HG03432 (cell line): ENCODE data around the gene ATP5IF1.

Experiments used
- ATAC-seq: cut with Tn5 transposase; IDR thresholded peaks from one replicate; pipeline ENCODE4 v1.9.1; 2021; ENCODE audit warnings: mild to moderate bottlenecking, moderate library complexity; ENCODE audit not compliant: unreplicated experiment

ATP5IF1 gene

DNA sequence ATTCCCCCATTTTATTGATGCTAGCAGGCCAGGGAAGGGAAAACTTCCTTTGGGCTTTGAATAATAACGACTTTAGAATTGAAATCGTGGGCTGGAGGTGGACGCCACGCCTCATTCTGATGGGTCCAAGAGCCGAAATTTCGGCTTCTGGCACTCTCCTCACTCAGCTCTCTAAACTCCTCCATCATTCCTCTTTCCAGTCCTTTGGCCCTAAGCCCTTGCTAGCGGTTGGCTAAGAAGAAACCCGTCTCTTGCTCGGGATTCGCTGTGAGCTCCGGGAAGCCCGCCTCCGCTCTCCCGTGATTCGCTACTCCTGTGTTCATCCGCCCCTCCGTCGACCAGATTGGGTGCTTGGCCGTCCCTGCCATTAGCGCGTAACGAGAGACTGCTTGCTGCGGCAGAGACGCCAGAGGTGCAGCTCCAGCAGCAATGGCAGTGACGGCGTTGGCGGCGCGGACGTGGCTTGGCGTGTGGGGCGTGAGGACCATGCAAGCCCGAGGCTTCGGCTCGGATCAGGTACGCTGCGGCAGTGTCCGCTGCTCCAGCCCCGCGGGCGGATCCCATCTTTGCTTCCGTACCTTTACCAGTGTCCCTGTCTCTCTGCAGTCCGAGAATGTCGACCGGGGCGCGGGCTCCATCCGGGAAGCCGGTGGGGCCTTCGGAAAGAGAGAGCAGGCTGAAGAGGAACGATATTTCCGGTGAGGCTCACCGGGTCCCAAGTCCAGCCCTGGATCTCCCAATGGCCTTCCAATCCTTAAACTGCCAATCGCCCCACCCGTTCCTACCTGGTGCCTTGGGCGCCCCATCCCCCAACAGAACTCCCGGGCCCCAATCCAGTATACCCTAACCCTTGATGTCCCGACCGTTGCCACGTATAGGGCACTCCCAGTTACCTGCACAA, at the start of gene ATP5IF1:
Gene ATP5IF1, plus strand, starts transcription at position 370 of the 901 bp plus-strand sequence. Its CDS starts 60 bp downstream, at position 430.
- peak; percentile 86 for ATAC-seq

DNA sequence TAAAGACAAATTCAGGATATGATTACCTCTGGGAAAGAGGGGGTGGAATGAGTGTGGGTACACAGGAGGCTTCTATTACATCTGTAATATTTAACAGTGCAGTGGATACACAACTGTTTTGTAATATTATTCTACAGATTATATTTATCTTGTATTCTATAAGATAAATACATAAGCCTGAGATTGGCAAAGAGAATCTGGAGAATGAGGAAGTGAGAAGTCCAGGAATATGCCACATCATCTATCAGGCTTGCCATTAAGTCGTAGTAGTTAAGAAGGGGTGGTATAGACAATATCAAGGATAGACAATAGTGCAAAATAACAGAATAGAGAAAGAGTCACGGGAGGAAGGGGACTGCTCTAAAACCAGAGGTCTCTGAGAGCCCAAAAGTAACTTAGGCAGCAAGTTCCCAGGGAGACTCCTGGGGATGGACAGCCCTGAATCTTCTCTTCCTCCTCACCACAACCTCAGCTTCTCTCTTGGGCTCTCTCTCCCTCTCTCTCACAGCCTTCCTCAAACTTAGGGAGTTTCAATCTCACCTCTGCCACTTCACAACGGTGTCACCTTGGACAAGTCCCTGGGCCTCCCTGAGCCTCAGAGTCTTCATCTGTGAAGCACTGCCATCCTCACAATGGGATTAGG, 45.5 kb upstream of the ATP5IF1 start:
- no peak for ATAC-seq

DNA sequence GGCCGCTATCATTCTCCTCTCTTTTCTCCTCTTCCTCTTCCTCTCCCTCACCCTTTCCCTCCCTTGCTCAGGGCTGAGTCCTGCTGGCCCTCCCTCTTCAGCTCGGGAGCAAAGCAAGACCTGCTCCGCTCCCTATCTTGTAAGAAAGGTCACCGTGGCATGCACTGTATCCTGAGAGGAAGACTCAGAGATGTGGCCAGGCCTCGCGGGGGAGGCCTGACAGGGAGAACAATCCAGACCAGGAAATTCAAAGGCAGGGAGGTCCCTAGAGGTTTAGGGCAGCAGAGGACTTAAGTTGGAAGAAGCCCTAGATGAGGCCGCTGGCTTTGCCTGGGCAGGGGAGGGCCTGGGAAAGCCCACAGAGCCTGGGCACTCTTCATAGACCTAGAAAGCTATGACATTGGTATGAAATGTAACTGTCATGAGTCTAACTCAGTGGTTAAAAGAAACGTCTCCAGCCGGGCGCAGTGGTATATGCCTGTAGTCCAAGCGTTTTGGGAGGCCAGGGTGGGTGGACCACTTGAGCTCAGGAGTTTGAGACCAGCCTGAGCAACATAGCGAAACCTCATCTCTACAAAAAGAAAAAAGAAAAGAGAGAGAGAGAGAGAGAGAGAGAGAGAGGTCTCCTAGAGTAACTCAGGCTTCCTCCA, 44.8 kb upstream of the ATP5IF1 start:
- no peak for ATAC-seq

DNA sequence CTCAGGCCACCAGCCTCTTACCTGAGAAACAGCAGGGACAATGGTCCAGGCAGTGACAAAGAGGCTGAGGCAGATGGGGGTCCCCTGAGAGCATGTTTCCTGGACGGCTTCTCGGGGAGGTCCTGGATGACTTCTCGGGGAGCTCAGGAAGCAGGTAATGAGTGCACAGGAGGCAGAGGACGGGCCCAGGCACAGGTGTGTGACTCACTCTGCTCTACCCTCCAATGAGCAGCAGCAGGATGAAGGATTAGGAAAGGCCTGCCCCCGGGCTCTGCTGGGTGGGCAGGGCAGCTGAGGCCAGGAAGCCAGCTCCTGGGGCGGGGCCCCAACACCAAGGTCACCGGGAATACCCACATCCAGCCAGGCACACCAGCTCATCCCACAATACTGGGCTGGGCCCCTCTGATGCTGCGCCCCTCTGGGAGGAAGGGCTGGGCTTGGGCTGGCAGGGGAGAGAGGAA, 42.2 kb upstream of the ATP5IF1 start:
- no peak for ATAC-seq

DNA sequence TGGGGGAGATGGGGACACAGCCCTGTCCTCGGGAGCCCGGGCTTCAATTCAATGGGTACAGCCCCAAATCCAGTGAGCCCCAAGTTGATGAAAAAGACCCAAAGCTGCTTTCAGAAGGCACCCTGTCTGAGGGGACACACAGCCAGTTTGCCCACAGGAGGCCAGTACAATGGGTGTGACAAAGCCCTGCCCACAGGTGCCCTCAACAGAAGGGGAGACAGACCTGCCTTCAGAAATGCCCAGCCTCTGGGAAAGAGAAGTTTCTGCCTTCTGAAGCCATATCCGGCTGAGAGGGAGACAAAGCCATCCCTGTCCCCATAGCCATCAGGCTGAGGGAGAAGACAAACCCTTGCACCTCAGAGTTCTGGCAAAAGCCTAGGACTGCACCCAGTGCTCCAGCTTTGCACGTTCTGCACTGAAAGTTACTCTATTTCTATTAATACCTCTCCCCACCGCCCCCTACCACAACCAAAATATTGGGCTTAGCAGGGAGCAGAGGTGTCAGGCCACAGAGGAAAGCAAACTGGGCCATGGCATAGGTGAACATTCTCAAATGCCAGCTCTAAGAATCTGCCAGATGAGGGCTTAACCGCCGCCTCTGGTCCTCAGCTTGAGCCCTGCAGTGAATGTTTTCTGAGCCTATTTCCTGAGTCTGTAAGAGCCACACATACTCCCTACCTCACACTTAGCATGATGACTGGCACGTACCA, 41.4 kb upstream of the ATP5IF1 start:
- no peak for ATAC-seq

DNA sequence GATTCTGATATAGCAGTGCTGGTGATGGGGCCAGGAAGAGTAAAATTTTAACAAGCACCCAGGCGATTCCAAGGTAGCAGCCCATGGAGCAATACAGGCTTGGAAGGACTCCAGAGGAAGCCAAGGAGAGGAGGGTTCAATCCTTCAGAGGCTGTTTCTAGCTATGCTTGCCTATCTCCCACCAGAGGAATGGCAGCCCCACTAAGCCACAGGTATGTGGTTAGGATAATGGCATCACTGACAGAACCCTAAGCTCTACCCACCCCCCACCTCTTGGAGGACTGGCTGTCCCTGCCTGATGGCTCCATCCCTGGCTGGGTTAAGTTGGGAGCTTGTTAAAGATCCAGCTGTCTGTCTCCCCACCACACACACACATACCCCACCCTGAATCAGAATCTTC, 40.1 kb upstream of the ATP5IF1 start:
- ATAC-seq = no peak

DNA sequence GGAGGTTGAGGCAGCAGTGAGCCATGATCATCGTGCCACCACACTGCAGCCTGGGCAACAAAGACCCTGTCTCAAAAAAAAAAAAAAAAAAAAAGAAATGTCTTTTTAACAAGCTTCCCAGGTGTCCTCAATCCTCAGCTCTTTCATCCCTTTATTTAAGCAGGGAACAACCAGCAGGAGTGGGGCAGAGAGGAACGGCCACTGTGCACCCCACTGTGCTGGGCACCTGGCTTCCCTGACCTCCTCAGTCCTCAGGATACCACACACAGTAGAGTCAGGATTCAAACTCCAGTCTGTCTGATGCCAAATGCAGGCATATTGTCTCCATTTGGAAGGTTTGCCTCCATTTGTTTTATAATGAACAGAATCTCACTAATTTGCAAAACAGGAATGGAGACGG, 39.6 kb upstream of the ATP5IF1 start:
- ATAC-seq = no peak

DNA sequence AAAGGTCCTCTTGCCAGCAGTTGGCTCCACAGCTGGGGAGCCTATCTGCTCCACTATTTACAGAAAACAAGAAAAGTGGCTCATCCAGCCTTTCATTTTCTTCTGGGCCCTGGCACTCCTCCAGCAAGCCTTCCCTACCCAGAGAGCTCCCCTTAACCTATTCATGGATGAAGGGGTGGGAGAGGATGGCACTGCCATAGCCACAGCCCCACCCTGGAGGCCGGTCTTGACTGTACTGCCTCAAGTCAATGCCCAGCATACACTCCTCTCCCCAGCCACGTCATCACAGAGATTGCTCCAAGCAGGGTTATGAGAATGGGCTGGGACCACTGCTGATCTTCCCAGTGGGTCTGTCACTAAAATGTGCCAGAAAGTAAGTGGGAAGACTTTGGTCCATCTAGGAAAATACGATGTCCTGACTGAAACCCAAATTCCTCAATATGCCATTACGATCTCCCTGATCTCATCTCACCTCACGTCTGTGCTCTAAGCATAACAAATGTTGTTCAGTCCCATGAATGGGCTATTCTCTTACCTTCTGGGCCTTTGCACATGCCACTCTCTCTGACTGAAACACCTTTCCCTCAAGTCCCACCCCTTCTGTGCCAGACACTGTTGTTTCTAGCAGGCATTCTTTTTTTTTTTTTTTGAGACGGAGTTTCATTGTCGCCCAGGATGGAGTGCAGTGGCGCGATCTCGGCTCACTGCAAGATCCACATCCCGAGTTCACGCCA, 38.1 kb upstream of the ATP5IF1 start:
- ATAC-seq = no peak

- ATAC-seq = peak; percentile 81
Observed at GRCh38 chr1:28199328-28200233, 36.3 kb upstream of the ATP5IF1 start.

- no peak for ATAC-seq
Observed at GRCh38 chr1:28200234-28200873, 35.6 kb upstream of the ATP5IF1 start.

DNA sequence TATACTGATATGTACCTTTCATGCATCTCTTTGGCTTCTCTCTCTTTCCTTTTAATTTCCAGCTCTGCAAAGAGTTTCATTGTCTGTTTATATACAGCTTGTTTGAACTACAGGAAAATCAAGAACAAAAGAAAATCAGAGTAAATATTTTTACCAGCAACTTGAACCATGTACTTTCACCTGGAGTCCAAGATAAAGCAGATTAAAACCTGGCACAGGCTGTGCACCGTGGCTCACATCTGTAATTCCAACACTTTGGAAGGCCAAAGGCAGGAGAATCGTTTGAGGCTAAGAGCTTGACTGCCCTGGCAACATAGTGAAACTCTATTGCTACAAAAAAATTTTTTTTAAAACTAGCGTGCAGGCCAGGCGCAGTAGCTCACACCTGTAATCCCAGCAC, 30.7 kb upstream of the ATP5IF1 start:
- ATAC-seq = no peak

DNA sequence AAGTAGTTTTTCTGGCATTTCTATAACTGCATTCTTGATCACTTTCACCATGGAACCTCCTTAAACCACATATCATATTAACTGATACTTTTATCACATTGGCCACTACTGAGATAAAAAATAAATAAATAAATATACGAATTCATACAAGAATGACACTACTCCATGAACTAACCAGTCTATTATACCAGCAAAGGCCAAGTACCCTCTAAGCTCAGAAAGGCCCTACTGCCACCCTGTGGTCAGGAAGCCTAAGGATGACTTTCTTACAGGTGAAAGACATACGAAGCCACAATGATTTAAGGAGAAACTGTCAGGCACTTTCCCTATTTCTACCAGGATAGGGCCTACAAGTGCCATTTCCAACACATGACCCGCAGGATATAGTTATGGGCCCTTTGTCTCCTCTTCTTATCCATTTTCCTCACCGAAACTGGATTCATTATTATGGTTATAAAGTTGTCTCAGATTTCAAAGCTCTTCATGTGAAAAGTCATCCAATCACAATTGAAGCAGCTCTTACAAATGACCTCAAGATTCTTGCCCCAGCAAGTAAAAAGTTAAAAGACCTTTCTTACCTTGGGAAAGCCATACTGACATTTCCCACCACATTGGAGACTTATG, 27.0 kb upstream of the ATP5IF1 start:
- no peak for ATAC-seq

DNA sequence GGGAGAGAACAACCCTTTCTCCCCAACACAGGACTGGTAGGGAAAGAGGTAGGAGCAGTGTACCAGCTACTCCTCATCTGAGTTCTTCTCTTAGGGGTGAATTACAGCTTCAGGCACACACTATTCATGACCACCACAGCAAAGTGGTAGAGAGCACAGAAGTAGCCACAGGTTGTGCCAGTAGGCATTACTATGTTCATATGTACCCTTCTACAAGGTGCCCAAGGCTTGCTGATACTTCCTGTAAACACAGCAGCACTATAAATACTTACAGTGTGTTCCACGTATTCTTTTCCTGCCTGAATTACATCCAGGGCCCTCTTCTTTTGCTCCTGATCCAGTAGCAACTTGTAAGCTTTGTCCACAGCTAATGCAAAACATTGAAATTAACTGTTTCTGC, 26.2 kb upstream of the ATP5IF1 start:
- no peak for ATAC-seq

GRCh38 chr1:28213315-28213714, 22.6 kb upstream of the ATP5IF1 start:
- no peak for ATAC-seq

GRCh38 chr1:28229089-28229488, 6.8 kb upstream of the ATP5IF1 start:
- no peak for ATAC-seq

- ATAC-seq = no peak
Observed at GRCh38 chr1:28229996-28230395, 5.9 kb upstream of the ATP5IF1 start.

- ATAC-seq = peak; percentile 65
Observed at GRCh38 chr1:28232558-28233263, 3.2 kb upstream of the ATP5IF1 start, which contains the start of gene DNAJC8. TSS of gene DNAJC8 (minus strand) at chr1:28233029. CDS start at chr1:28232998, 31 bp downstream.

DNA sequence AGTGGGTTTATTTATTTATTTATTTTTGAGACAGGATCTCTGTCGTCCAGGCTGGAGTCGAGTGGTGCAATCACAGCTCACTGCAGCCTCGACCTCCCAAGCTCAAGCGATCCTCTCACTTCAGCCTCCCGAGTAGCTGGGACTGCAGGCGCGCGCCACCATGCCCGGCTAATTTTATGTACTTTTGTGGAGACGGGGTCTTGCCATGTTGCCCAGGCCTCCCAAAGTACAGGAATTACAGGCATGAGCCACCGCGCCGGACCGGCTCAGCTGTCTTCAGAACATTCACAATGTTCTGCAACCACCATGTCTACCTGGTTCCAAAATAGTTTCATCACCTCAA, 2.7 kb upstream of the ATP5IF1 start:
- no peak for ATAC-seq
